Fibroblast of peridontal ligament (primary cell): ENCODE results near the gene GAL3ST3.
"Not testable (repeated sequence)": the region's sequence is repeated elsewhere in the genome, so short reads cannot be mapped to it uniquely, and the experiment has no call there.

Source experiments
- DNase-seq: peaks from one replicate; pipeline ENCODE4 v3.0.0-alpha.2; 2010; ENCODE audit errors: extremely low read depth

The GAL3ST3 gene

GRCh38 chr11:66044757-66045156 is 4.2 kb downstream of the GAL3ST3 start:
- DNase-seq = no peak

GRCh38 chr11:66042996-66043906 is 5.7 kb downstream of the GAL3ST3 start:
- no peak for DNase-seq

- no peak for DNase-seq
These were observed 6.5 kb downstream of the GAL3ST3 start for GRCh38 chr11:66042227-66042995.

GRCh38 chr11:66039765-66040164 is 9.2 kb downstream of the GAL3ST3 start:
- DNase-seq = no peak

- DNase-seq = no peak
These were observed 11.6 kb downstream of the GAL3ST3 start for GRCh38 chr11:66037327-66037726.

GRCh38 chr11:66036334-66036710 is 12.6 kb downstream of the GAL3ST3 start:
- no peak for DNase-seq

- DNase-seq = no peak
These were observed 13.2 kb downstream of the GAL3ST3 start for GRCh38 chr11:66035653-66036333.

GRCh38 chr11:66032957-66033735 is 15.8 kb downstream of the GAL3ST3 start:
- DNase-seq = no peak

- no peak for DNase-seq
These were observed 22.9 kb downstream of the GAL3ST3 start, which contains the start of gene CATSPER1 for GRCh38 chr11:66026017-66026529. TSS of gene CATSPER1 (minus strand) at chr11:66026479. CDS start at chr11:66026379, 100 bp downstream.

- DNase-seq = not testable (repeated sequence)
These were observed 25.8 kb downstream of the GAL3ST3 start for GRCh38 chr11:66023186-66023440.

- peak; percentile 45 for DNase-seq
These were observed 26.4 kb downstream of the GAL3ST3 start for GRCh38 chr11:66022401-66023185.

- peak; percentile 52 for DNase-seq
These were observed 28.2 kb downstream of the GAL3ST3 start for GRCh38 chr11:66020618-66021357.

- no peak for DNase-seq
These were observed 28.7 kb downstream of the GAL3ST3 start for GRCh38 chr11:66020212-66020611.

GRCh38 chr11:66017321-66017720 is 31.6 kb downstream of the GAL3ST3 start:
- no peak for DNase-seq

GRCh38 chr11:66016793-66017177 is 32.2 kb downstream of the GAL3ST3 start:
- DNase-seq = no peak

- no peak for DNase-seq
These were observed 32.8 kb downstream of the GAL3ST3 start for GRCh38 chr11:66015936-66016792.

GRCh38 chr11:66015454-66015881 is 33.5 kb downstream of the GAL3ST3 start:
- DNase-seq = peak; percentile 9

- DNase-seq = no peak
These were observed 34.0 kb downstream of the GAL3ST3 start for GRCh38 chr11:66014804-66015453.

GRCh38 chr11:66013762-66014100 is 35.2 kb downstream of the GAL3ST3 start:
- DNase-seq = no peak
